HG02571 (cell line): ENCODE measurements around the gene CFAP20.
A peak's percentile ranks its signal among the peaks of the same experiment; 100 is the strongest.

ENCODE experiments used
- ATAC-seq: cut with Tn5 transposase; IDR thresholded peaks from one replicate; pipeline ENCODE4 v1.9.1; 2021; ENCODE audit warnings: mild to moderate bottlenecking, moderate library complexity; ENCODE audit not compliant: unreplicated experiment

The CFAP20 gene

GRCh38 chr16:58129097-58129936, at the start of gene CFAP20:
TSS of gene CFAP20 (minus strand) at chr16:58129381. CDS start at chr16:58129115, 266 bp downstream.
- ATAC-seq, result peak; percentile 81

GRCh38 chr16:58177353-58177710, 48.2 kb upstream of the CFAP20 start:
- ATAC-seq, result no peak

- no peak for ATAC-seq
Observed at GRCh38 chr16:58176608-58177352, 47.6 kb upstream of the CFAP20 start.

- no peak for ATAC-seq
Observed at GRCh38 chr16:58170223-58170622, 41.0 kb upstream of the CFAP20 start.

GRCh38 chr16:58160855-58161254, 31.7 kb upstream of the CFAP20 start:
- ATAC-seq, result no peak

GRCh38 chr16:58158725-58159124, 29.5 kb upstream of the CFAP20 start:
- ATAC-seq, result no peak

GRCh38 chr16:58157951-58158540, 28.9 kb upstream of the CFAP20 start:
- ATAC-seq, result no peak

- no peak for ATAC-seq
Observed at GRCh38 chr16:58157239-58157638, 28.1 kb upstream of the CFAP20 start.

- no peak for ATAC-seq
Observed at GRCh38 chr16:58155839-58156238, 26.7 kb upstream of the CFAP20 start.

- no peak for ATAC-seq
Observed at GRCh38 chr16:58154345-58154744, 25.2 kb upstream of the CFAP20 start.

GRCh38 chr16:58152246-58152868, 23.2 kb upstream of the CFAP20 start:
- ATAC-seq, result no peak

- no peak for ATAC-seq
Observed at GRCh38 chr16:58148526-58148925, 19.3 kb upstream of the CFAP20 start.

- no peak for ATAC-seq
Observed at GRCh38 chr16:58148099-58148498, 18.9 kb upstream of the CFAP20 start.

GRCh38 chr16:58138852-58139251, 9.7 kb upstream of the CFAP20 start:
- no peak for ATAC-seq

GRCh38 chr16:58137581-58137980, 8.4 kb upstream of the CFAP20 start:
- no peak for ATAC-seq

GRCh38 chr16:58128711-58129096, 477 bp downstream of the CFAP20 start:
- peak; percentile 1 for ATAC-seq

GRCh38 chr16:58128181-58128631, 975 bp downstream of the CFAP20 start:
- ATAC-seq, result no peak

- ATAC-seq, result no peak
Observed at GRCh38 chr16:58127634-58128033, 1.5 kb downstream of the CFAP20 start.

GRCh38 chr16:58127033-58127556, 2.1 kb downstream of the CFAP20 start:
- ATAC-seq, result no peak

- ATAC-seq, result no peak
Observed at GRCh38 chr16:58126451-58126961, 2.7 kb downstream of the CFAP20 start.
